ENCODE results near the gene ANKHD1. TPM values are rescaled to one million over a fixed set of nuclear protein-coding genes. Genes with fewer than 3 reads are reported as not detected.
A peak's percentile ranks its signal among the peaks of the same experiment; 100 is the strongest.
"Not testable (repeated sequence)": the region's sequence is repeated elsewhere in the genome, so short reads cannot be mapped to it uniquely, and the experiment has no call there.

Gene ANKHD1
- total and polyA plus RNA-seq, 12 donors: 58.2 to 141 (median 99.2) TPM

GRCh38 chr5:140480310-140481014 lies 78.8 kb downstream of the ANKHD1 start:
- H3K27me3 ChIP-seq: no peaks in the 10 kb centered on the region
- intact Hi-C loops (cut with DNase I): no loop called here

GRCh38 chr5:140481758-140482157 lies 80.1 kb downstream of the ANKHD1 start:
- 78 to 86% (median 81%) methylated on average over 2 of the region's 2 CpGs for WGBS, 4 donors
- no peak overlapping the region for H3K4me3 ChIP-seq
- H3K27me3 ChIP-seq: no peaks in the 10 kb centered on the region
- peaks cover 20 to 26% of the 10 kb centered on the region in 2 donors for H3K4me1 ChIP-seq (replicated peaks in 1 of 2)
- intact Hi-C loops (cut with DNase I): no loop called here
- no peaks in the 10 kb centered on the region for H3K9me3 ChIP-seq (replicated peaks in 1 of 3)
- no peak overlapping the region for H3K27ac ChIP-seq
- no peak for TF ChIP-seq POLR2A (IDR thresholded peaks at IDR 0.05)
- TF ChIP-seq, protein P1, sequence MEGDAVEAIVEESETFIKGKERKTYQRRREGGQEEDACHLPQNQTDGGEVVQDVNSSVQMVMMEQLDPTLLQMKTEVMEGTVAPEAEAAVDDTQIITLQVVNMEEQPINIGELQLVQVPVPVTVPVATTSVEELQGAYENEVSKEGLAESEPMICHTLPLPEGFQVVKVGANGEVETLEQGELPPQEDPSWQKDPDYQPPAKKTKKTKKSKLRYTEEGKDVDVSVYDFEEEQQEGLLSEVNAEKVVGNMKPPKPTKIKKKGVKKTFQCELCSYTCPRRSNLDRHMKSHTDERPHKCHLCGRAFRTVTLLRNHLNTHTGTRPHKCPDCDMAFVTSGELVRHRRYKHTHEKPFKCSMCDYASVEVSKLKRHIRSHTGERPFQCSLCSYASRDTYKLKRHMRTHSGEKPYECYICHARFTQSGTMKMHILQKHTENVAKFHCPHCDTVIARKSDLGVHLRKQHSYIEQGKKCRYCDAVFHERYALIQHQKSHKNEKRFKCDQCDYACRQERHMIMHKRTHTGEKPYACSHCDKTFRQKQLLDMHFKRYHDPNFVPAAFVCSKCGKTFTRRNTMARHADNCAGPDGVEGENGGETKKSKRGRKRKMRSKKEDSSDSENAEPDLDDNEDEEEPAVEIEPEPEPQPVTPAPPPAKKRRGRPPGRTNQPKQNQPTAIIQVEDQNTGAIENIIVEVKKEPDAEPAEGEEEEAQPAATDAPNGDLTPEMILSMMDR (IDR thresholded peaks at IDR 0.05): no peak
- peaks cover 0 to 20% of the 10 kb centered on the region in 2 donors for H3K36me3 ChIP-seq (replicated peaks in 1 of 2)
- no peak for DNase-seq

More at GRCh38 chr5:140480310-140481014, 78.8 kb downstream of the ANKHD1 start:
- Histone ChIP-seq H3K36me3 (replicated peaks in 1 of 2) (peaks cover 0 to 10% of the 10 kb centered on the region in 2 donors), H3K27ac (peak overlapping the region in 2 of 5 donors; percentile 13 to 20), H3K9me3 (replicated peaks in 1 of 3) (no peaks in the 10 kb centered on the region), H3K4me1 (replicated peaks in 1 of 2) (peaks cover 20 to 26% of the 10 kb centered on the region in 2 donors), H3K4me3 (no peak overlapping the region)
- DNase-seq: no peak
- TF ChIP-seq, protein P1 (IDR thresholded peaks at IDR 0.05): no peak
- no peak for TF ChIP-seq POLR2A (IDR thresholded peaks at IDR 0.05)
- WGBS, 4 donors: 42 to 49% (median 45%) methylated on average over 3 of the region's 3 CpGs

DNA sequence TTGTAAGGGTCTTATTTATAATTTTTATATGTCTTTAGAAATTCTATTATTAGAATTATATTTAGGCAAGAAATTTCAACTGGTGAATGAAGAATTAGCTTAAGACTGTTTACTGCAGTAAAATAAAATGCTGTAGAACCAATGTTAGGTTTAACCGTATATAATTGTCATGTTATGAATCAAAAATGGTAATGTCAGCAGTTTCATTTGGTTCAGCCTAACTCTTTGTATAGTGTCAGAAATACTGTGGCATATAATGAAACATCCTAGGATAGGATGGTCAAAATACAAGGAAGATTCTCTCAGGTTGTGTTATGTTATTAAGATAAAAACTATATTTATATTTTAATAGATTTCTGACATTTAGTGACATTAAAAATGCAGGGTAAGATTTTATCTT lies 81.4 kb downstream of the ANKHD1 start:
- no peak overlapping the region for H3K4me3 ChIP-seq
- H3K27ac ChIP-seq: no peak overlapping the region
- H3K9me3 ChIP-seq (replicated peaks in 1 of 3): no peaks in the 10 kb centered on the region
- intact Hi-C loops (cut with DNase I): no loop called here
- H3K27me3 ChIP-seq: no peaks in the 10 kb centered on the region
- no peak for TF ChIP-seq POLR2A (IDR thresholded peaks at IDR 0.05)
- TF ChIP-seq, protein P1 (IDR thresholded peaks at IDR 0.05): no peak
- WGBS, 4 donors: 93 to 98% (median 96%) methylated on average over 1 of the region's 1 CpG
- H3K4me1 ChIP-seq (replicated peaks in 1 of 2): peaks cover 20 to 26% of the 10 kb centered on the region in 2 donors
- peaks cover 0 to 29% of the 10 kb centered on the region in 2 donors for H3K36me3 ChIP-seq (replicated peaks in 1 of 2)
- DNase-seq: no peak

DNA sequence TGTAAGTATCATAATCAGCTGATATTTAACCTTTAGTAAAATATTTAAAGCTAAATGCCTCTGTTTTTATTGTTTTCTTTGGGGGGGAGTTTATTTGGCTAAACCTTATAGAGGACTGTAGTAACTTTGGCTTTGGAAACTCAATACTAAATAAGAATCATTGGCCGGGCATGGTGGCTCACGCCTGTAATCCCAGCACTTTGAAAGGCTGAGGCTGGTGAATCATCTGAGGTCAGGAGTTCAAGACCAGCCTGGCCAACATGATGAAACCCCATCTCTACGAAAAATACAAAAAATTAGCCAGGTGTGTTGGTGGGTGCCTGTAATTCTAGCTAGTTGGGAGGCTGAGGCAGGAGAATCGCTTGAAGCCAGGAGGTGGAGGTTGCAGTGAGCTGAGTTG lies 86.5 kb downstream of the ANKHD1 start:
- H3K9me3 ChIP-seq (replicated peaks in 1 of 3); intact Hi-C loops (cut with DNase I); H3K27me3 ChIP-seq; H3K4me1 ChIP-seq (replicated peaks in 1 of 2); H3K4me3 ChIP-seq; H3K27ac ChIP-seq: not testable (repeated sequence)
- peak in 1 of 7 donors; percentile 15 for DNase-seq
- H3K36me3 ChIP-seq (replicated peaks in 1 of 2): peaks cover 0 to 29% of the 10 kb centered on the region in 2 donors
- WGBS, 4 donors: 58 to 75% (median 72%) methylated on average over 4 of the region's 4 CpGs

- Histone ChIP-seq H3K4me3 (no peak overlapping the region), H3K36me3 (replicated peaks in 1 of 2) (peaks cover 0 to 29% of the 10 kb centered on the region in 2 donors), H3K9me3 (replicated peaks in 1 of 3) (no peaks in the 10 kb centered on the region), H3K27me3 (no peaks in the 10 kb centered on the region), H3K27ac (peak overlapping the region in 1 of 5 donors; percentile 32), H3K4me1 (replicated peaks in 1 of 2) (no peaks in the 10 kb centered on the region)
- intact Hi-C loops (cut with DNase I): no loop called here
- 70 to 83% (median 79%) methylated on average over 6 of the region's 6 CpGs for WGBS, 4 donors
- TF ChIP-seq, protein P1 (IDR thresholded peaks at IDR 0.05): no peak
- TF ChIP-seq POLR2A (IDR thresholded peaks at IDR 0.05): no peak
- peak in 6 of 7 donors; percentile 30 to 62 (median 48) for DNase-seq
These were observed 87.3 kb downstream of the ANKHD1 start for GRCh38 chr5:140488914-140489313.
